Heart left ventricle (tissue), 16 donors: ENCODE results near the gene FXYD2. TPM values are rescaled to one million over a fixed set of nuclear protein-coding genes. Genes with fewer than 3 reads are reported as not detected.

Experiments
- ATAC-seq, 4 donors: fragments of 200-7000 bp; cut with Tn5 transposase; one replicate each; pipeline ENCODE4 v1.9.1; 2020 to 2022; ENCODE audit warnings: moderate library complexity in 4 of 4, mild to moderate bottlenecking in 3 of 4, moderate number of reproducible peaks in 1 of 4
- DNase-seq, 5 donors: peaks; one replicate each; pipeline ENCODE4 v3.0.0-alpha.2; 2020
- H3K27ac ChIP-seq, 12 donors: fragments of 200-600 bp; sonication (generic) in 4 of 12; one replicate each; pipeline versions ENCODE4 v1.5.0 to v1.8.0; 2016 to 2022; ENCODE audit warnings: mild to moderate bottlenecking in 2 of 12
- H3K27me3 ChIP-seq, 9 donors: fragments of 200-600 bp; sonication (generic) in 2 of 9; one replicate each; pipeline versions ENCODE4 v1.5.1 to v1.8.0; 2016 to 2022; ENCODE audit warnings: mild to moderate bottlenecking in 3 of 9
- H3K36me3 ChIP-seq, 9 donors: fragments of 200-600 bp; sonication (generic) in 2 of 9; one replicate each; pipeline versions ENCODE4 v1.5.0 to v1.8.0; 2018 to 2022; ENCODE audit warnings: mild to moderate bottlenecking in 2 of 9
- H3K4me1 ChIP-seq, 12 donors: fragments of 200-600 bp; sonication (generic) in 4 of 12; one replicate each; pipeline versions ENCODE4 v1.5.0 to v1.8.0; 2016 to 2022; ENCODE audit warnings: mild to moderate bottlenecking in 3 of 12
- H3K4me3 ChIP-seq, 12 donors: fragments of 200-600 bp; sonication (generic) in 4 of 12; one replicate each; pipeline versions ENCODE4 v1.5.0 to v1.8.0; 2017 to 2022; ENCODE audit warnings: mild to moderate bottlenecking in 9 of 12, moderate library complexity in 4 of 12
- H3K9me3 ChIP-seq, 12 donors: fragments of 200-600 bp; sonication (generic) in 4 of 12; one replicate each; pipeline versions ENCODE4 v1.5.0 to v1.8.0; 2016 to 2022; ENCODE audit warnings: mild to moderate bottlenecking in 1 of 12
- CTCF ChIP-seq, 12 donors: fragments of 200-600 bp; sonication (generic) in 4 of 12; IDR thresholded peaks; one replicate each; pipeline versions ENCODE4 v1.5.0 to v1.8.0; 2018 to 2022; ENCODE audit warnings: antibody characterized with exemption in 12 of 12, mild to moderate bottlenecking in 5 of 12
- POLR2A ChIP-seq, 2 donors: fragments of 450-650 bp; IDR thresholded peaks; one replicate each; pipeline ENCODE4 v1.6.1; 2017; ENCODE audit warnings: antibody characterized with exemption in 2 of 2, mild to moderate bottlenecking in 2 of 2, moderate library complexity in 2 of 2
- WGBS, 4 donors: extraction: QIAGEN DNeasy Blood & Tissue Kit in 2 of 4; methylation state at CpG; one replicate each; pipeline versions ENCODE4 v1.1.5 to v1.1.7; 2013 to 2018; 5-methylcytosine and 5-hydroxymethylcytosine counted together
- intact Hi-C, 10 donors: fragments of 100-400 bp; cut with DNase I; formaldehyde crosslinking; loops; one replicate each; pipeline versions ENCODE4 v1.11.1 to v1.14.2; 2022
- polyA plus RNA-seq, 2 donors: library from polyadenylated mRNA; stranded (reverse); fragments of 200-250 nt; gene quantifications; one replicate each; pipeline ENCODE4 v1.2.3, GENCODE V29; 2013
- total RNA-seq, 9 donors: library from RNA; depleted of rRNA in 2 of 9; stranded (reverse); fragments of >200 nt in 2 of 9; fragmentation: NEBNext Ultra II Directional in 3 of 9; extraction: Animal tissue kit (Norgen Biotek cat#: 25700) in 3 of 9; gene quantifications; one replicate each; pipeline versions ENCODE4 v1.1.0 to v1.2.4, GENCODE V29; 2016 to 2023
- donor health status: ischemic (EF 13 %, LVEDD 7.1; RV severe dilation, severe dysfunction).
- donor health status: healthy with polysubstance abuse.
- donor health status: DM: no; HTN: yes; CAD: no.
- donor health status: DM: no; HTN: no; CAD: no.
- donor health status: ischemic (EF 25% LVEDD 6.9; RV normal size, moderate dysfunction).
- donor health status: ischemic (EF 25% LVEDD 5.7; RV mildly dilated, moderate dysfunction).
- donor health status: healthy.
- donor health status: DM: yes; HTN: yes; CAD: no.
- donor health status: ischemic (EF 35%, LVEDD 5.7; RV mildly dilated, moderate dysfunction).
- donor health status: nonischemic (EF 11% LVEDD 7.7; RV severe dilation, severe dysfunction).
- donor health status: DM: yes; HTN: yes; CAD: no.
- donor health status: PGD.
- donor health status: ischemic (EF 29% LVEDD 5.4; RV normal size, mild dysfunction).
- donor health status: nonischemic (EF 23%, LVEDD 6.1; RV moderate dilation, normal function).

Gene FXYD2
- total and polyA plus RNA-seq, 11 donors, result 0.48 to 2.7 (median 1.8) TPM; not detected in 1

- Histone ChIP-seq H3K36me3 (no peaks in the 10 kb centered on the region), H3K27ac (no peak overlapping the region), H3K4me1 (peaks cover 0 to 23% (median 3%) of the 10 kb centered on the region in 12 donors), H3K4me3 (no peak overlapping the region), H3K27me3 (peaks cover 0 to 12% (median 0%) of the 10 kb centered on the region in 9 donors), H3K9me3 (no peaks in the 10 kb centered on the region)
- ATAC-seq (peak; percentile 31 to 59 (median 45)), DNase-seq (peak; percentile 70 to 89 (median 79))
- intact Hi-C loops, result loop anchor here (1.0 to 10.0 kb wide), 7 partner anchors 140 to 380 kb away; no protein-coding TSS in a partner anchor
- TF ChIP-seq CTCF (IDR thresholded peaks at IDR 0.05) (peak; percentile 84 to 96 (median 89)), POLR2A (IDR thresholded peaks at IDR 0.05) (no peak)
- 61 to 66% (median 63%) methylated on average over 22 of the region's 22 CpGs for WGBS, 4 donors
Measured at GRCh38 chr11:117807482-117808327, 16.8 kb downstream of the FXYD2 start.

GRCh38 chr11:117806846-117807245 lies 17.7 kb downstream of the FXYD2 start:
- intact Hi-C loops, result loop anchor here (1.0 to 10.0 kb wide), 6 partner anchors 140 to 380 kb away; no protein-coding TSS in a partner anchor
- Histone ChIP-seq H3K27ac (no peak overlapping the region), H3K9me3 (no peaks in the 10 kb centered on the region), H3K4me1 (peaks cover 0 to 23% (median 3%) of the 10 kb centered on the region in 12 donors), H3K4me3 (no peak overlapping the region), H3K27me3 (peaks cover 0 to 12% (median 0%) of the 10 kb centered on the region in 9 donors), H3K36me3 (no peaks in the 10 kb centered on the region)
- TF ChIP-seq CTCF (IDR thresholded peaks at IDR 0.05), result no peak
- TF ChIP-seq POLR2A (IDR thresholded peaks at IDR 0.05), result no peak
- 85 to 92% (median 88%) methylated on average over 5 of the region's 5 CpGs for WGBS, 4 donors
- DNase-seq, result peak in 1 of 5 donors; percentile 6
- ATAC-seq, result no peak

- DNase-seq (no peak), ATAC-seq (no peak)
- Histone ChIP-seq H3K9me3 (no peaks in the 10 kb centered on the region), H3K36me3 (peaks cover 0 to 6% (median 0%) of the 10 kb centered on the region in 9 donors), H3K27ac (no peak overlapping the region), H3K4me1 (peaks cover 0 to 23% (median 3%) of the 10 kb centered on the region in 12 donors), H3K27me3 (peaks cover 0 to 12% (median 0%) of the 10 kb centered on the region in 9 donors), H3K4me3 (no peak overlapping the region)
- intact Hi-C loops, result loop anchor here in 8 of 10 donors (5.0 to 10.0 kb wide), 4 partner anchors 247 to 378 kb away; no protein-coding TSS in a partner anchor
- WGBS, 4 donors, result 58 to 85% (median 78%) methylated on average over 1 of the region's 1 CpG
- TF ChIP-seq POLR2A (IDR thresholded peaks at IDR 0.05) (no peak), CTCF (IDR thresholded peaks at IDR 0.05) (no peak)
Measured at GRCh38 chr11:117805045-117805444, 19.5 kb downstream of the FXYD2 start.

GRCh38 chr11:117803896-117804295 lies 20.6 kb downstream of the FXYD2 start:
- WGBS, 4 donors, result 96 to 99% (median 96%) methylated on average over 8 of the region's 8 CpGs

More at GRCh38 chr11:117803896-117804295, 20.6 kb downstream of the FXYD2 start:
- DNase-seq, result no peak
- peaks cover 0 to 6% (median 0%) of the 10 kb centered on the region in 9 donors for H3K36me3 ChIP-seq
- no peak overlapping the region for H3K4me3 ChIP-seq
- intact Hi-C loops, result loop anchor here in 2 of 10 donors (10.0 kb wide), 1 partner anchor 251 kb away; no protein-coding TSS in a partner anchor
- no peaks in the 10 kb centered on the region for H3K9me3 ChIP-seq
- TF ChIP-seq POLR2A (IDR thresholded peaks at IDR 0.05), result no peak
- TF ChIP-seq CTCF (IDR thresholded peaks at IDR 0.05), result no peak
- no peak overlapping the region for H3K27ac ChIP-seq
- ATAC-seq, result no peak
- H3K4me1 ChIP-seq, result peaks cover 0 to 13% (median under 1%) of the 10 kb centered on the region in 12 donors
- peaks cover 0 to 12% (median 0%) of the 10 kb centered on the region in 9 donors for H3K27me3 ChIP-seq
